CD14-positive monocyte (primary cell): ENCODE data around the gene GPD2. TPM values are rescaled to one million over a fixed set of nuclear protein-coding genes. Genes with fewer than 3 reads are reported as not detected.

Source experiments
- DNase-seq, 3 donors: peaks; one replicate each; pipeline ENCODE4 v3.0.0-alpha.2; 2011 to 2022
- H2AFZ ChIP-seq: 2 replicates; pipeline ENCODE4 v1.6.0; 2012; ENCODE audit warnings: mild to moderate bottlenecking, low read depth, low read length, inconsistent platforms; ENCODE audit not compliant: insufficient read depth, poor library complexity, severe bottlenecking
- H3K27ac ChIP-seq, 2 donors: 1 replicate in 1 of 2; 2 replicates in 1 of 2; pipeline ENCODE4 v1.5.1; 2012 to 2013; ENCODE audit warnings: low read length in 2 of 2, control low read depth in 1 of 2, inconsistent platforms in 1 of 2, low read depth in 1 of 2, mild to moderate bottlenecking in 1 of 2
- H3K27me3 ChIP-seq, 2 donors: one replicate each; pipeline versions ENCODE4 v1.6.0 to v1.6.1; 2011 to 2013; ENCODE audit warnings: low read length in 2 of 2; ENCODE audit not compliant: control insufficient read depth in 2 of 2, insufficient read depth in 2 of 2
- H3K36me3 ChIP-seq, 2 donors: replicated peaks in 1 of 2; 1 replicate in 1 of 2; 2 replicates in 1 of 2; pipeline versions ENCODE4 v1.5.1 to v1.6.1; 2012 to 2013; ENCODE audit warnings: low read length in 2 of 2, control low read depth in 1 of 2, inconsistent platforms in 1 of 2, mild to moderate bottlenecking in 1 of 2; ENCODE audit not compliant: insufficient read depth in 2 of 2, control insufficient read depth in 1 of 2
- H3K4me1 ChIP-seq, 2 donors: 1 replicate in 1 of 2; 2 replicates in 1 of 2; pipeline versions ENCODE4 v1.5.1 to v1.6.1; 2012 to 2013; ENCODE audit warnings: low read length in 2 of 2, control low read depth in 1 of 2, inconsistent platforms in 1 of 2, mild to moderate bottlenecking in 1 of 2, moderate library complexity in 1 of 2; ENCODE audit not compliant: insufficient read depth in 2 of 2, control insufficient read depth in 1 of 2
- H3K4me2 ChIP-seq: replicated peaks from 2 replicates; pipeline ENCODE3; 2012; ENCODE audit warnings: low read length, moderate library complexity, mild to moderate bottlenecking; ENCODE audit not compliant: poor library complexity, severe bottlenecking; ENCODE audit errors: extremely low read depth
- H3K4me3 ChIP-seq, 3 experiments: fragments of 200-600 bp in 1 of 3; sonication (generic) in 1 of 3; replicated peaks in 1 of 3; 1 replicate in 2 of 3; 2 replicates in 1 of 3; pipeline ENCODE4 v1.5.1; 2011 to 2013; ENCODE audit warnings: low read length in 3 of 3, mild to moderate bottlenecking in 3 of 3, control low read depth in 2 of 3, low read depth in 2 of 3, inconsistent platforms in 1 of 3, moderate library complexity in 1 of 3
- H3K79me2 ChIP-seq: 2 replicates; pipeline ENCODE4 v1.6.0; 2012; ENCODE audit warnings: mild to moderate bottlenecking, control low read depth, inconsistent platforms, low read length, moderate library complexity; ENCODE audit not compliant: insufficient read depth
- H3K9ac ChIP-seq: 2 replicates; pipeline ENCODE4 v1.6.0; 2017; ENCODE audit warnings: low read length, mild to moderate bottlenecking; ENCODE audit not compliant: insufficient read depth, poor library complexity, severe bottlenecking
- H3K9me3 ChIP-seq, 2 donors: replicated peaks in 1 of 2; 1 replicate in 1 of 2; 2 replicates in 1 of 2; pipeline versions ENCODE4 v1.5.1 to v1.6.1; 2012 to 2013; ENCODE audit warnings: low read length in 2 of 2, control low read depth in 1 of 2; ENCODE audit not compliant: control insufficient read depth in 1 of 2, insufficient read depth in 1 of 2
- H4K20me1 ChIP-seq: 2 replicates; pipeline ENCODE4 v1.6.0; 2012; ENCODE audit warnings: mild to moderate bottlenecking, low read length, control low read depth, moderate library complexity; ENCODE audit not compliant: insufficient read depth
- H3K27ac Mint-ChIP-seq, 7 donors: one replicate each; pipeline ENCODE4 v1.8.0; 2020; ENCODE audit warnings: mild to moderate bottlenecking in 7 of 7, mixed read lengths in 7 of 7, moderate library complexity in 6 of 7, inconsistent platforms in 2 of 7
- H3K27me3 Mint-ChIP-seq, 3 donors: one replicate each; pipeline ENCODE4 v1.8.0; 2021 to 2022; ENCODE audit warnings: low read depth in 3 of 3, mild to moderate bottlenecking in 3 of 3, mixed read lengths in 3 of 3, moderate library complexity in 3 of 3, inconsistent platforms in 1 of 3
- H3K36me3 Mint-ChIP-seq, 2 donors: one replicate each; pipeline ENCODE4 v1.8.0; 2020; ENCODE audit warnings: mixed read lengths in 2 of 2, inconsistent platforms in 1 of 2, mild to moderate bottlenecking in 1 of 2
- H3K4me1 Mint-ChIP-seq: one replicate; pipeline ENCODE4 v1.8.0; 2020; ENCODE audit warnings: mild to moderate bottlenecking, mixed read lengths
- H3K4me3 Mint-ChIP-seq, 2 donors: one replicate each; pipeline ENCODE4 v1.8.0; 2020; ENCODE audit warnings: mild to moderate bottlenecking in 2 of 2, mixed read lengths in 2 of 2, moderate library complexity in 1 of 2
- H3K9me3 Mint-ChIP-seq, 7 donors: one replicate each; pipeline ENCODE4 v1.8.0; 2020 to 2022; ENCODE audit warnings: mixed read lengths in 7 of 7, mild to moderate bottlenecking in 6 of 7, moderate library complexity in 6 of 7, inconsistent platforms in 2 of 7
- CTCF ChIP-seq: fragments of 200-600 bp; IDR thresholded peaks from one replicate; pipeline ENCODE4 v1.8.0; 2022; ENCODE audit warnings: antibody characterized with exemption, mild to moderate bottlenecking
- WGBS: methylation state at CpG from one replicate; pipeline ENCODE4 v1.1.5; 2013; ENCODE audit warnings: missing lambda C conversion rate; ENCODE audit not compliant: insufficient coverage; 5-methylcytosine and 5-hydroxymethylcytosine counted together
- intact Hi-C, 2 donors: fragments of 100-400 bp; cut with micrococcal nuclease; formaldehyde crosslinking; loops; one replicate each; pipeline versions ENCODE4 v1.15.0 to v1.15.1; 2023
- polyA plus RNA-seq, 3 donors: library from polyadenylated mRNA; depleted of rRNA in 1 of 3; unstranded in 2 of 3; stranded (reverse) in 1 of 3; fragments of 300-500 nt in 2 of 3; fragments of >200 nt in 1 of 3; fragmentation: Illumina TruSeq in 2 of 3; gene quantifications; 1 replicate in 2 of 3; 2 replicates in 1 of 3; pipeline ENCODE4 v1.2.3, GENCODE V29; 2012 to 2021

Gene GPD2
- polyA plus RNA-seq, 3 donors, result 13.4 to 17.1 (median 14.5) TPM

DNA sequence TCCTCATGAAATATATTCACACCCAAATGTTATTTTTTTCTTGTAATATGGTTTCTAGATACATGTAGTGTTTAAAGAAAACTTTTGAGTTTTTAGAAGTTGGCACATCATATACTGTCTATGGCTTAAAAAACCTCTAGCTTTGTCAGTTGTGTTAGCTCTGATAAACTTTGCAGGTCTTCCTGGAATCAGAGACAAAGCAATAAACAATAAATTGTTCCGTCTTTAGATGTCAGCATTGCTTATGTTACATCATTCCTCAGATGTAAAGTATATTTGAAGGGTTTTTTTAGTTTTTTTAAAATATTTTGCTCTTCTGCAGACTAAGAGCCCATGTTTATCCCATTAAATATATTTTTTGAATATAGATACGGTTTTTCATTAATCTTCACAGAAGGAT, 145.1 kb downstream of the GPD2 start:
- Mint-ChIP-seq H3K9me3 (no peaks in the 10 kb centered on the region), H3K4me1 (peaks cover 5% of the 10 kb centered on the region), H3K27ac (no peak overlapping the region), H3K27me3 (no peaks in the 10 kb centered on the region), H3K36me3 (peaks cover 65 to 79% of the 10 kb centered on the region in 2 donors), H3K4me3 (no peak overlapping the region)
- H4K20me1 ChIP-seq, result no peaks in the 10 kb centered on the region
- no peaks in the 10 kb centered on the region for H3K79me2 ChIP-seq
- H3K27me3 ChIP-seq, result no peaks in the 10 kb centered on the region
- no peak overlapping the region for H2AFZ ChIP-seq
- H3K36me3 ChIP-seq, result peaks cover 59 to 86% of the 10 kb centered on the region in 2 donors
- no peak overlapping the region for H3K9ac ChIP-seq
- no CpG with 5 or more reads among the region's 2 CpGs for WGBS
- no peak for TF ChIP-seq CTCF
- intact Hi-C loops, result no loop called here
- H3K4me2 ChIP-seq, result no peak overlapping the region
- DNase-seq, result no peak
- no peak overlapping the region for H3K27ac ChIP-seq
- H3K9me3 ChIP-seq, result no peaks in the 10 kb centered on the region
- no peak overlapping the region for H3K4me3 ChIP-seq
- no peaks in the 10 kb centered on the region for H3K4me1 ChIP-seq

GRCh38 chr2:156585457-156585856, 149.3 kb downstream of the GPD2 start:
- 100% methylated on average over 1 of the region's 1 CpG for WGBS
- Histone ChIP-seq H4K20me1 (no peaks in the 10 kb centered on the region), H3K36me3 (peaks cover 47 to 60% of the 10 kb centered on the region in 2 donors), H3K4me2 (no peak overlapping the region), H3K79me2 (no peaks in the 10 kb centered on the region), H3K9ac (no peak overlapping the region), H3K4me1 (no peaks in the 10 kb centered on the region), H3K4me3 (no peak overlapping the region), H3K27me3 (no peaks in the 10 kb centered on the region), H2AFZ (no peak overlapping the region), H3K9me3 (no peaks in the 10 kb centered on the region), H3K27ac (no peak overlapping the region)
- no peak overlapping the region for H3K27ac Mint-ChIP-seq
- H3K9me3 Mint-ChIP-seq, result no peaks in the 10 kb centered on the region
- intact Hi-C loops, result no loop called here
- no peak for DNase-seq
- H3K4me1 Mint-ChIP-seq, result peaks cover 5% of the 10 kb centered on the region
- TF ChIP-seq CTCF, result no peak
- H3K4me3 Mint-ChIP-seq, result no peak overlapping the region
- H3K27me3 Mint-ChIP-seq, result no peaks in the 10 kb centered on the region
- peaks cover 45 to 48% of the 10 kb centered on the region in 2 donors for H3K36me3 Mint-ChIP-seq
